ENCODE measurements around the gene LIMK2. TPM values are rescaled to one million over a fixed set of nuclear protein-coding genes. Genes with fewer than 3 reads are reported as not detected.
A peak's percentile ranks its signal among the peaks of the same experiment; 100 is the strongest.
"Not testable (repeated sequence)": the region's sequence is repeated elsewhere in the genome, so short reads cannot be mapped to it uniquely, and the experiment has no call there.

LIMK2 gene
- total RNA-seq (2012; rRNA removed), result 8.9 and 16.8 TPM in 2 replicates

GRCh38 chr22:31211862-31212730 lies at the start of gene LIMK2:
Gene LIMK2 (plus strand): TSS chr22:31212298. CDS start chr22:31212409, 111 bp downstream.
- Histone ChIP-seq H3K4me1 (ENCODE audit: control insufficient read depth, insufficient read depth, low read length) (peaks cover 12% of the 10 kb centered on the region), H3K9ac (ENCODE audit: low read depth, low read length) (peak within 1 kb of the TSS; percentile 86), H3K4me2 (ENCODE audit: low read length) (peak within 1 kb of the TSS; percentile 91)

DNA sequence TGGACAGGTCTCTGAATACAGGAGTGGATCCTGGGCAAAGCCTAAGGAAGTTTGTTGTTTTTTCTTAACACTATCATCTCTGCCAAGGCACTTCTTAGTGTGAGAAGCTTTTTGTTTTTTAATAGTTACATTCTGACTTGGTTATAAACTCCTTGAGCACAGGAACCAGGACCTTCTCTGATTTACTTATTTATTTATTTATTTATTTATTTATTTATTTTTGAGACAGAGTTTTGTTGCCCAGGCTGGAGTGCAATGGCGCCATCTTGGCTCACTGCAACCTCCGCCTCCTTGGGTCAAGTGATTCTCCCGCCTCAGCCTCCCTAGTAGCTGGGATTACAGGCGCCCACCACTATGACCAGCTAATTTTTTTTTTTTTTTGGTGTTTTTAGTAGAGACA lies 41.1 kb upstream of the LIMK2 start:
- H3K4me1 ChIP-seq (ENCODE audit: control insufficient read depth, insufficient read depth, low read length), result peaks cover 32% of the 10 kb centered on the region
- H3K27me3 ChIP-seq (ENCODE audit: control insufficient read depth, insufficient read depth, low read length), result no peaks in the 10 kb centered on the region
- no peaks in the 10 kb centered on the region for H3K9me3 ChIP-seq (replicated peaks; ENCODE audit: low read length)
- H3K4me2 ChIP-seq (ENCODE audit: low read length), result no peak overlapping the region
- peaks cover 4% of the 10 kb centered on the region for H3K36me3 ChIP-seq (ENCODE audit: insufficient read depth, low read length)
- H3K9ac ChIP-seq (ENCODE audit: low read depth, low read length), result no peak overlapping the region
- no peak overlapping the region for H3K4me3 ChIP-seq (ENCODE audit: low read length)

More at GRCh38 chr22:31211862-31212730, at the start of gene LIMK2:
- peaks cover 5% of the 10 kb centered on the region for H3K36me3 ChIP-seq (ENCODE audit: insufficient read depth, low read length)
- no peaks in the 10 kb centered on the region for H3K27me3 ChIP-seq (ENCODE audit: control insufficient read depth, insufficient read depth, low read length)
- H3K9me3 ChIP-seq (replicated peaks; ENCODE audit: low read length), result no peaks in the 10 kb centered on the region
- peak within 1 kb of the TSS; percentile 85 for H3K4me3 ChIP-seq (ENCODE audit: low read length)

- H3K4me1 ChIP-seq (ENCODE audit: control insufficient read depth, insufficient read depth, low read length), result peaks cover 34% of the 10 kb centered on the region
- H3K4me2 ChIP-seq (ENCODE audit: low read length); H3K36me3 ChIP-seq (ENCODE audit: insufficient read depth, low read length); H3K4me3 ChIP-seq (ENCODE audit: low read length); H3K9ac ChIP-seq (ENCODE audit: low read depth, low read length); H3K27me3 ChIP-seq (ENCODE audit: control insufficient read depth, insufficient read depth, low read length); H3K9me3 ChIP-seq (replicated peaks; ENCODE audit: low read length): not testable (repeated sequence)
These were observed 40.4 kb upstream of the LIMK2 start for GRCh38 chr22:31171734-31172133.

GRCh38 chr22:31173386-31174145 lies 38.5 kb upstream of the LIMK2 start:
- H3K36me3 ChIP-seq (ENCODE audit: insufficient read depth, low read length), result peaks cover 8% of the 10 kb centered on the region
- peak overlapping the region; percentile 70 for H3K4me2 ChIP-seq (ENCODE audit: low read length)
- no peaks in the 10 kb centered on the region for H3K27me3 ChIP-seq (ENCODE audit: control insufficient read depth, insufficient read depth, low read length)
- peaks cover 47% of the 10 kb centered on the region for H3K4me1 ChIP-seq (ENCODE audit: control insufficient read depth, insufficient read depth, low read length)
- peak overlapping the region; percentile 69 for H3K9ac ChIP-seq (ENCODE audit: low read depth, low read length)
- H3K4me3 ChIP-seq (ENCODE audit: low read length), result peak overlapping the region; percentile 37
- H3K9me3 ChIP-seq (replicated peaks; ENCODE audit: low read length), result no peaks in the 10 kb centered on the region

GRCh38 chr22:31176923-31177322 lies 35.2 kb upstream of the LIMK2 start:
- no peaks in the 10 kb centered on the region for H3K27me3 ChIP-seq (ENCODE audit: control insufficient read depth, insufficient read depth, low read length)
- H3K9me3 ChIP-seq (replicated peaks; ENCODE audit: low read length), result no peaks in the 10 kb centered on the region
- H3K36me3 ChIP-seq (ENCODE audit: insufficient read depth, low read length), result peaks cover 8% of the 10 kb centered on the region
- H3K4me2 ChIP-seq (ENCODE audit: low read length), result peak overlapping the region; percentile 26
- H3K4me3 ChIP-seq (ENCODE audit: low read length), result no peak overlapping the region
- peaks cover 55% of the 10 kb centered on the region for H3K4me1 ChIP-seq (ENCODE audit: control insufficient read depth, insufficient read depth, low read length)
- H3K9ac ChIP-seq (ENCODE audit: low read depth, low read length), result peak overlapping the region; percentile 59

DNA sequence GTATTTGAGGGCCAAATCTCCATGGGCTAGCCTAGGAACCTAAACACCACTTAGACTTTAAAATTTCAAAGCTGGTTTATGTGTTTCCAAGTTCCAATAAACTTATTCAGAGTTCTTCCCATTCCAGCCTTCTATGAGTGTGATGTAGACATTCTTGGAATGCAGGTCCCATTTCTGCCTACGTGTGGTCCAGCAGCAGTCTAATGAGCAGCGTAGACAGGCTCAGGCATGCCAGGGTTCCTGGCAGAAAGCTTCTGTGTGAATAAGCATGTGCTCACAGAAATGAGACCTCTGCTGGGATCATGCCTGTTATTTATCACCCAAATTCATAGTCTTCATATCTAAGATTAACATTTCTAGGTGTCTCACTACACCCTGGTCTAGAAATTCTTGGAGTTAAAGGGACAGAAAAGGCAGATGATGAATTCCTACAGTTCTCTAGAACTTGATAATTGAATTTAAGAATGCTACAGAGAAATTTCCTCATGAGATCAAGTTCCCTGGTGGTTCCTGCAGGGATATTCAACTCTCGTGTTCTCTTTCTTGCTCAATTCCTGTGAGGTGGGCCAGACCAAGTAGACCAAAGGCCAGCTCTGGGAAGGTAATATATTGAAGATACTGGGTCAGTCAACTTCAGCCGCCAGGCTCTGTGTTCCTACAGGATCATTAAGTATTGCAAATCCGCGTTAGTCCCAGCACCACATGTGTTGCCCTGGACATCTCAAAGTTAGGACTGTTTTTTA lies 34.5 kb upstream of the LIMK2 start:
- Histone ChIP-seq H3K4me1 (ENCODE audit: control insufficient read depth, insufficient read depth, low read length) (peaks cover 51% of the 10 kb centered on the region), H3K4me3 (ENCODE audit: low read length) (no peak overlapping the region), H3K27me3 (ENCODE audit: control insufficient read depth, insufficient read depth, low read length) (no peaks in the 10 kb centered on the region), H3K4me2 (ENCODE audit: low read length) (peak overlapping the region; percentile 26), H3K9ac (ENCODE audit: low read depth, low read length) (peak overlapping the region; percentile 59), H3K9me3 (replicated peaks; ENCODE audit: low read length) (no peaks in the 10 kb centered on the region), H3K36me3 (ENCODE audit: insufficient read depth, low read length) (peaks cover 15% of the 10 kb centered on the region)

GRCh38 chr22:31178859-31179258 lies 33.2 kb upstream of the LIMK2 start:
- Histone ChIP-seq H3K4me1 (ENCODE audit: control insufficient read depth, insufficient read depth, low read length) (peaks cover 38% of the 10 kb centered on the region), H3K27me3 (ENCODE audit: control insufficient read depth, insufficient read depth, low read length) (no peaks in the 10 kb centered on the region), H3K4me3 (ENCODE audit: low read length) (no peak overlapping the region), H3K36me3 (ENCODE audit: insufficient read depth, low read length) (peaks cover 15% of the 10 kb centered on the region), H3K9me3 (replicated peaks; ENCODE audit: low read length) (no peaks in the 10 kb centered on the region), H3K9ac (ENCODE audit: low read depth, low read length) (no peak overlapping the region), H3K4me2 (ENCODE audit: low read length) (no peak overlapping the region)

GRCh38 chr22:31179345-31179744 lies 32.8 kb upstream of the LIMK2 start:
- Histone ChIP-seq H3K9ac (ENCODE audit: low read depth, low read length) (no peak overlapping the region), H3K36me3 (ENCODE audit: insufficient read depth, low read length) (peaks cover 15% of the 10 kb centered on the region), H3K4me2 (ENCODE audit: low read length) (peak overlapping the region; percentile 28), H3K4me1 (ENCODE audit: control insufficient read depth, insufficient read depth, low read length) (peaks cover 33% of the 10 kb centered on the region), H3K4me3 (ENCODE audit: low read length) (no peak overlapping the region), H3K9me3 (replicated peaks; ENCODE audit: low read length) (no peaks in the 10 kb centered on the region), H3K27me3 (ENCODE audit: control insufficient read depth, insufficient read depth, low read length) (no peaks in the 10 kb centered on the region)

DNA sequence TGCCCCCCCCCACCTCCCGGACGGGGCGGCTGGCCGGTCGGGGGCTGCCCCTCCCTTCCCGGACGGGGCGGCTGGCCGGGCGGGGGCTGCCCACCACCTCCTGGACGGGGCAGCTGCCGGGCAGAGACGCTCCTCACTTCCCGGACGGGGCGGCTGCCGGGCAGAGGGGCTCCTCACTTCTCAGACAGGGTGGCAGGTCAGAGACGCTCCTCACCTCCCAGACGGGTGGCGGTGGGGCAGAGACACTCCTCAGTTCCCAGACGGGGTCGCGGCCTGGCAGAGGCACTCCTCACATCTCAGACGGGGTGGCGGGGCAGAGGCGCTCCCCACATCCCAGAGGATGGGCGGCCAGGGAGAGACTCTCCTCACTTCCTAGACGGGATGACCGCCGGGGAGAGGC lies 28.1 kb upstream of the LIMK2 start:
- Histone ChIP-seq H3K4me3 (ENCODE audit: low read length) (no peak overlapping the region), H3K9me3 (replicated peaks; ENCODE audit: low read length) (no peaks in the 10 kb centered on the region), H3K27me3 (ENCODE audit: control insufficient read depth, insufficient read depth, low read length) (no peaks in the 10 kb centered on the region), H3K4me1 (ENCODE audit: control insufficient read depth, insufficient read depth, low read length) (peaks cover 8% of the 10 kb centered on the region), H3K36me3 (ENCODE audit: insufficient read depth, low read length) (peaks cover 22% of the 10 kb centered on the region), H3K9ac (ENCODE audit: low read depth, low read length) (no peak overlapping the region), H3K4me2 (ENCODE audit: low read length) (no peak overlapping the region)

DNA sequence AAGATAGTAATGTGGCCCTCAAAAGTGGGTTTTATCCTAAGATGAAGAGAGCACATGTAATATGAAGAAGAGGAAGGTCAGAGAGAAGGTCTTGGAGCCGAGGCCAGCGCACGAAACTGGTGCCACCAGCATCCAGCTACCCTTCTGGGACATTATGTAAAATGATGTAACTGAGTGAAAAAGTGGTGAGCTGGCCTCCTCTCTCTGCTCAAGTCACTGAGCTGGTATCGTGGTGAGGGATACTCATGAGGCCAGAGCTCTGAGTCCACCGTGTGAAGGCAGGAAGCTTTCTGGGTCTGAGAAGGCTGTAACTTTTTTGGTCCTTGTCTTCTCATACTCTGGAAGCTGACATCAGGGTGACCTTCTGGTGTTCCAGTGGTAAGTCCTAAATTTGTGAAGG lies 27.0 kb upstream of the LIMK2 start:
- no peaks in the 10 kb centered on the region for H3K9me3 ChIP-seq (replicated peaks; ENCODE audit: low read length)
- no peak overlapping the region for H3K4me3 ChIP-seq (ENCODE audit: low read length)
- H3K36me3 ChIP-seq (ENCODE audit: insufficient read depth, low read length), result peaks cover 25% of the 10 kb centered on the region
- H3K9ac ChIP-seq (ENCODE audit: low read depth, low read length), result no peak overlapping the region
- no peaks in the 10 kb centered on the region for H3K27me3 ChIP-seq (ENCODE audit: control insufficient read depth, insufficient read depth, low read length)
- no peaks in the 10 kb centered on the region for H3K4me1 ChIP-seq (ENCODE audit: control insufficient read depth, insufficient read depth, low read length)
- H3K4me2 ChIP-seq (ENCODE audit: low read length), result no peak overlapping the region

- Histone ChIP-seq H3K4me1 (ENCODE audit: control insufficient read depth, insufficient read depth, low read length) (no peaks in the 10 kb centered on the region), H3K36me3 (ENCODE audit: insufficient read depth, low read length) (peaks cover 25% of the 10 kb centered on the region), H3K4me3 (ENCODE audit: low read length) (no peak overlapping the region), H3K9ac (ENCODE audit: low read depth, low read length) (no peak overlapping the region), H3K4me2 (ENCODE audit: low read length) (no peak overlapping the region), H3K9me3 (replicated peaks; ENCODE audit: low read length) (no peaks in the 10 kb centered on the region), H3K27me3 (ENCODE audit: control insufficient read depth, insufficient read depth, low read length) (no peaks in the 10 kb centered on the region)
These were observed 24.5 kb upstream of the LIMK2 start for GRCh38 chr22:31187627-31188026.

Measured in skeletal muscle satellite cell (primary cell).